Cardiac muscle cell (in vitro differentiated cells and primary cell): ENCODE measurements around the gene TMEM145. TPM values are rescaled to one million over a fixed set of nuclear protein-coding genes. Genes with fewer than 3 reads are reported as not detected.

Experiments used
- DNase-seq, 2 donors: peaks; one replicate each; pipeline versions ENCODE4 v3.0.0 to v3.0.0-alpha.2; 2010 to 2017; ENCODE audit warnings: low read depth in 1 of 2, low spot score in 1 of 2
- H3K27ac ChIP-seq: fragments of 200-600 bp; sonication (generic); 2 replicates; pipeline ENCODE4 v1.5.1; 2016
- H3K27me3 ChIP-seq: fragments of 200-600 bp; sonication (generic); 2 replicates; pipeline ENCODE4 v1.6.0; 2016; ENCODE audit warnings: control low read depth
- H3K36me3 ChIP-seq: fragments of 200-600 bp; sonication (generic); 2 replicates; pipeline ENCODE4 v1.5.1; 2016; ENCODE audit warnings: control low read depth
- H3K4me1 ChIP-seq: fragments of 200-600 bp; sonication (generic); 2 replicates; pipeline ENCODE4 v1.8.1; 2017; ENCODE audit warnings: low read depth, mild to moderate bottlenecking, mixed run types
- H3K4me3 ChIP-seq: fragments of 200-600 bp; sonication (generic); 2 replicates; pipeline ENCODE4 v1.5.1; 2016; ENCODE audit warnings: mild to moderate bottlenecking
- H3K9me3 ChIP-seq: fragments of 200-600 bp; sonication (generic); 2 replicates; pipeline ENCODE4 v1.5.1; 2017; ENCODE audit warnings: low read depth, mild to moderate bottlenecking, control low read depth
- CTCF ChIP-seq: IDR thresholded peaks from 2 replicates; pipeline ENCODE4 v1.5.1; 2012; ENCODE audit warnings: low read depth, mild to moderate bottlenecking, low read length
- polyA plus RNA-seq: library from polyadenylated mRNA; unstranded; fragments of >200 nt; fragmentation: Nextera tagmentation; extraction: Ambion mirVana; gene quantifications from 2 replicates; pipeline ENCODE4 v1.2.1, GENCODE V29; 2016
- total RNA-seq: library from RNA; depleted of rRNA; stranded (reverse); fragments of >200 nt; gene quantifications from 2 replicates; pipeline ENCODE4 v1.2.3, GENCODE V29; 2016

The TMEM145 gene
- total and polyA plus RNA-seq, 2 experiments from 2014 or later = 3.7 to 3.8 TPM

GRCh38 chr19:42315024-42315423 lies 1.9 kb downstream of the TMEM145 start:
- no peaks in the 10 kb centered on the region for H3K9me3 ChIP-seq
- no peak for DNase-seq
- no peaks in the 10 kb centered on the region for H3K36me3 ChIP-seq
- no peaks in the 10 kb centered on the region for H3K4me1 ChIP-seq
- no peak overlapping the region for H3K4me3 ChIP-seq
- TF ChIP-seq CTCF = no peak
- no peak overlapping the region for H3K27ac ChIP-seq
- peaks cover 24% of the 10 kb centered on the region for H3K27me3 ChIP-seq

GRCh38 chr19:42316223-42317211 lies 3.4 kb downstream of the TMEM145 start:
- Histone ChIP-seq H3K9me3 (no peaks in the 10 kb centered on the region), H3K4me3 (no peak overlapping the region), H3K27me3 (peaks cover 38% of the 10 kb centered on the region), H3K4me1 (no peaks in the 10 kb centered on the region), H3K27ac (no peak overlapping the region), H3K36me3 (no peaks in the 10 kb centered on the region)
- peak in 1 of 2 donors; percentile 50 for DNase-seq
- TF ChIP-seq CTCF = no peak

GRCh38 chr19:42317535-42317934 lies 4.4 kb downstream of the TMEM145 start:
- Histone ChIP-seq H3K4me3 (no peak overlapping the region), H3K27me3 (peaks cover 48% of the 10 kb centered on the region), H3K36me3 (no peaks in the 10 kb centered on the region), H3K4me1 (no peaks in the 10 kb centered on the region), H3K9me3 (no peaks in the 10 kb centered on the region), H3K27ac (no peak overlapping the region)
- no peak for TF ChIP-seq CTCF
- DNase-seq = no peak

GRCh38 chr19:42322305-42322704 lies 9.2 kb downstream of the TMEM145 start:
- no peak for TF ChIP-seq CTCF
- H3K4me1 ChIP-seq = peaks cover 8% of the 10 kb centered on the region
- no peaks in the 10 kb centered on the region for H3K9me3 ChIP-seq
- no peak for DNase-seq
- H3K27me3 ChIP-seq = peaks cover 53% of the 10 kb centered on the region
- H3K36me3 ChIP-seq = no peaks in the 10 kb centered on the region
- H3K27ac ChIP-seq = no peak overlapping the region
- no peak overlapping the region for H3K4me3 ChIP-seq

GRCh38 chr19:42323473-42323851 lies 10.4 kb downstream of the TMEM145 start:
- DNase-seq = no peak
- no peak overlapping the region for H3K27ac ChIP-seq
- H3K36me3 ChIP-seq = no peaks in the 10 kb centered on the region
- H3K9me3 ChIP-seq = no peaks in the 10 kb centered on the region
- peaks cover 53% of the 10 kb centered on the region for H3K27me3 ChIP-seq
- no peak for TF ChIP-seq CTCF
- H3K4me3 ChIP-seq = no peak overlapping the region
- peaks cover 8% of the 10 kb centered on the region for H3K4me1 ChIP-seq
